HepG2 (cell line): ENCODE measurements around the gene UCKL1. TPM values are rescaled to one million over a fixed set of nuclear protein-coding genes. Genes with fewer than 3 reads are reported as not detected.

Source experiments
- AKAP8 ChIP-seq: sonication (generic); formaldehyde crosslinking; IDR thresholded peaks from 2 replicates; pipeline ENCODE4 v1.5.1; 2020; ENCODE audit warnings: mild to moderate bottlenecking, missing genetic modification reagents
- ATM ChIP-seq: fragments of 450-650 bp; IDR thresholded peaks from 2 replicates; pipeline ENCODE4 v1.7.1; 2017; ENCODE audit warnings: mild to moderate bottlenecking, borderline replicate concordance
- CCDC6 ChIP-seq: sonication (generic); formaldehyde crosslinking; IDR thresholded peaks from 2 replicates; pipeline ENCODE4 v1.8.1; 2022; ENCODE audit warnings: mild to moderate bottlenecking, missing genetic modification reagents, moderate library complexity
- HCFC1 ChIP-seq: fragments of 150-350 bp; IDR thresholded peaks from 2 replicates; pipeline ENCODE4 v1.6.1; 2014; ENCODE audit warnings: low read depth, low read length
- HIVEP1 ChIP-seq: sonication (generic); formaldehyde crosslinking; IDR thresholded peaks from 2 replicates; pipeline ENCODE4 v1.4.0; 2020; ENCODE audit warnings: mild to moderate bottlenecking, missing genetic modification reagents
- HMGXB4 ChIP-seq, 2 experiments: sonication (generic) in 1 of 2; formaldehyde crosslinking in 1 of 2; IDR thresholded peaks; 2 replicates each; pipeline versions ENCODE4 v1.4.0 to v1.6.1; 2018 to 2020; ENCODE audit warnings: missing genetic modification reagents in 2 of 2, borderline replicate concordance in 1 of 2, low read depth in 1 of 2, mild to moderate bottlenecking in 1 of 2, missing biosample characterization in 1 of 2
- NFE2 ChIP-seq: sonication (generic); formaldehyde crosslinking; IDR thresholded peaks from 2 replicates; pipeline ENCODE4 v1.4.0; 2020; ENCODE audit warnings: missing genetic modification reagents
- NFKB2 ChIP-seq: sonication (generic); formaldehyde crosslinking; IDR thresholded peaks from 2 replicates; pipeline ENCODE4 v1.4.0; 2020; ENCODE audit warnings: missing genetic modification reagents, borderline replicate concordance
- NR2C2 ChIP-seq: sonication (generic); formaldehyde crosslinking; IDR thresholded peaks from 2 replicates; pipeline ENCODE4 v1.4.0; 2020; ENCODE audit warnings: missing genetic modification reagents, mild to moderate bottlenecking, moderate library complexity, borderline replicate concordance
- PAWR ChIP-seq: sonication (generic); formaldehyde crosslinking; IDR thresholded peaks from 2 replicates; pipeline ENCODE4 v1.4.0; 2020; ENCODE audit warnings: missing genetic modification reagents, mild to moderate bottlenecking, borderline replicate concordance
- PCBP1 ChIP-seq: fragments of 200-400 bp; formaldehyde crosslinking; IDR thresholded peaks from 2 replicates; pipeline ENCODE4 v1.6.1; 2017; ENCODE audit warnings: mild to moderate bottlenecking, low read depth, low read length, borderline replicate concordance
- SCMH1 ChIP-seq: sonication (generic); formaldehyde crosslinking; IDR thresholded peaks from 2 replicates; pipeline ENCODE4 v1.9.0; 2021; ENCODE audit warnings: missing genetic modification reagents, mild to moderate bottlenecking, borderline replicate concordance
- SP1 ChIP-seq, 2 experiments: fragments of 450-650 bp in 1 of 2; sonication (generic) in 1 of 2; formaldehyde crosslinking in 1 of 2; IDR thresholded peaks; 2 replicates each; pipeline versions ENCODE4 v1.4.0 to v1.6.1; 2016 to 2020; ENCODE audit warnings: missing genetic modification reagents in 1 of 2
- TEAD3 ChIP-seq: optimal IDR thresholded peaks from 2 replicates; pipeline ENCODE3; 2016; ENCODE audit warnings: borderline replicate concordance
- TERF1 ChIP-seq: sonication (generic); formaldehyde crosslinking; IDR thresholded peaks from 2 replicates; pipeline ENCODE4 v1.8.0; 2022; ENCODE audit warnings: mild to moderate bottlenecking, missing genetic modification reagents, moderate library complexity
- YY1 ChIP-seq: IDR thresholded peaks from 2 replicates; pipeline ENCODE4 v1.6.1; 2011; ENCODE audit warnings: low read length, low read depth, moderate library complexity, mild to moderate bottlenecking; ENCODE audit not compliant: insufficient read depth, insufficient replicate concordance
- ZFX ChIP-seq: sonication (generic); formaldehyde crosslinking; IDR thresholded peaks from 2 replicates; pipeline ENCODE4 v1.4.0; 2020; ENCODE audit warnings: mild to moderate bottlenecking, low read depth, missing genetic modification reagents, moderate library complexity
- ZNF224 ChIP-seq: sonication (generic); formaldehyde crosslinking; IDR thresholded peaks from 2 replicates; pipeline ENCODE4 v1.5.0; 2020; ENCODE audit warnings: mild to moderate bottlenecking, missing genetic modification reagents
- ZNF281 ChIP-seq: sonication (generic); formaldehyde crosslinking; IDR thresholded peaks from 2 replicates; pipeline ENCODE4 v1.4.0; 2020; ENCODE audit warnings: missing genetic modification reagents, borderline replicate concordance
- ZNF30 ChIP-seq: sonication (generic); formaldehyde crosslinking; IDR thresholded peaks from 2 replicates; pipeline ENCODE4 v1.5.0; 2020; ENCODE audit warnings: mild to moderate bottlenecking, missing genetic modification reagents
- ZNF33B ChIP-seq: sonication (generic); formaldehyde crosslinking; IDR thresholded peaks from 2 replicates; pipeline ENCODE4 v1.5.1; 2020; ENCODE audit warnings: mild to moderate bottlenecking, missing genetic modification reagents
- ZNF720 ChIP-seq: sonication (generic); formaldehyde crosslinking; IDR thresholded peaks from 2 replicates; pipeline ENCODE4 v1.4.0; 2020; ENCODE audit warnings: missing genetic modification reagents
- ZNF777 ChIP-seq: sonication (generic); formaldehyde crosslinking; IDR thresholded peaks from 2 replicates; pipeline ENCODE4 v1.4.0; 2020; ENCODE audit warnings: missing genetic modification reagents
- polyA plus RNA-seq, 8 experiments: library from polyadenylated mRNA; depleted of rRNA in 3 of 8; stranded (reverse) in 7 of 8; unstranded in 1 of 8; fragments of >200 nt; fragmentation: Illumina TruSeq in 4 of 8; extraction: Trizol in 4 of 8; gene quantifications; 2 replicates each; pipeline versions ENCODE4 v1.2.1 to v1.2.3, GENCODE V29; 2011 to 2016; ENCODE audit warnings: low read depth in 4 of 8, missing spikeins in 1 of 8, mixed read lengths in 1 of 8; ENCODE audit not compliant: insufficient read depth in 1 of 8
- total RNA-seq, 5 experiments: library from RNA; depleted of rRNA; stranded (reverse); fragments of >200 nt; fragmentation: Illumina TruSeq; extraction: Trizol; gene quantifications; 2 replicates each; pipeline ENCODE4 v1.2.3, GENCODE V29; 2016; ENCODE audit warnings: low read depth in 1 of 5

UCKL1 gene
- total and polyA plus RNA-seq, 2 of the 13 experiments (the other 11 are each of a cell fraction or from before 2014, with no cell fraction given), result 50.2 to 126 TPM

- TF ChIP-seq ZNF281 (CRISPR knock-in tag) (peak; percentile 64; the same call in 1 of the 2 replicates), ATM (no peak), AKAP8 (CRISPR knock-in tag) (peak; percentile 89), ZNF720 (CRISPR knock-in tag) (peak; percentile 84; the same call in 1 of the 2 replicates), SCMH1 (CRISPR knock-in tag) (no peak), ZFX (CRISPR knock-in tag) (peak; percentile 99), SP1 (IDR thresholded peaks at IDR 0.05) (no peak), SP1 (CRISPR knock-in tag; IDR thresholded peaks at IDR 0.05) (peak; percentile 100), CCDC6 (peak; percentile 91; the same call in 1 of the 2 replicates), HIVEP1 (CRISPR knock-in tag) (peak; percentile 95), TEAD3 (CRISPR knock-in tag) (peak; percentile 94), NR2C2 (CRISPR knock-in tag) (peak; percentile 100), YY1 (peak; percentile 75), PAWR (CRISPR knock-in tag) (no peak), ZNF224 (CRISPR knock-in tag) (peak; percentile 88; the same call in 1 of the 2 replicates), ZNF777 (peak; percentile 95), NFE2 (CRISPR knock-in tag) (0 out of 2 replicates have a peak, but pooled peaks have one; percentile 32), NFKB2 (CRISPR knock-in tag) (peak; percentile 87; the same call in 1 of the 2 replicates), HCFC1 (peak; percentile 90), TERF1 (CRISPR knock-in tag) (no peak), HMGXB4 (CRISPR knock-in tag; IDR thresholded peaks at IDR 0.05; ENCODE audit: borderline replicate concordance in 1 of 2, low read depth in 1 of 2) (peak; percentile 99), PCBP1 (0 out of 2 replicates have a peak, but pooled peaks have one; percentile 79), ZNF33B (CRISPR knock-in tag) (peak; percentile 76; the same call in 1 of the 2 replicates), ZNF30 (peak; percentile 34; the same call in 1 of the 2 replicates)
Measured at GRCh38 chr20:63980806-63981728, 24.9 kb upstream of the UCKL1 start, which contains the start of gene PRPF6 (continued).
